HG02885 (cell line): Measurements from ENCODE around the gene ADGRD1.
"Not testable (repeated sequence)": the region's sequence is repeated elsewhere in the genome, so short reads cannot be mapped to it uniquely, and the experiment has no call there.

ENCODE experiments used
- ATAC-seq: cut with Tn5 transposase; IDR thresholded peaks from one replicate; pipeline ENCODE4 v1.9.1; 2021; ENCODE audit warnings: mild to moderate bottlenecking; ENCODE audit not compliant: unreplicated experiment, poor library complexity

The ADGRD1 gene

DNA sequence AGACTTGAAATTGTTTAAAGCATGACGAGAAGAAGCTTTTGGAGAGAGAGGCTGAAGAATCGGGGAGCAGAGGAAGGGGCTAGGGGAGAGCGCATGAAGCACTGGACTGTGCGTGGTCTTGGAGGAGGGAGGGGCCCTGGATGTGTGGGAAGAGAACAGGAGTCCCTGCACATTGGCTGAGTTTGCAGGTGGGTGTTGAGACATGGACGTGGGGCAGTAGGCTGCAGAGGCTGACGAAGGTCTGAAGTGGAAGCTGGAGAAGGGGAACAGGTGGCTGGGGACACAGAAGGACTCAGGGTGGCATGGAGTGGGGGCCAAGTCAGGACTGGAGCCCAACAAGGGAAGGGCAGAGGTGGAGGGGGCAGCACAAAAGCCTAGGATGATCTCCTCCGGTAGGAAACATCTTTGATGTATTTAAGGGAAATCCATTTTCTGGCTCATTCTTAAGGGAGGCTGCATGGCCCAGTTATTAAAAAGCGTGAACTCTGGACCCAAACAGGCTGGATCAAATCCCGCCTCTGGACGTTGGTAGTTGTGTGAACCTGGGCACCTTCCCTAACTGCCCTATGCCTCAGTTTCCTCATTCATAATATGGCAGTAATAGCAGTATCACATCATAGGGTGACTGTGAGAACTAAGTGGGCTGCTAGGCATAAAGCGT is 29.0 kb downstream of the ADGRD1 start:
- no peak for ATAC-seq

DNA sequence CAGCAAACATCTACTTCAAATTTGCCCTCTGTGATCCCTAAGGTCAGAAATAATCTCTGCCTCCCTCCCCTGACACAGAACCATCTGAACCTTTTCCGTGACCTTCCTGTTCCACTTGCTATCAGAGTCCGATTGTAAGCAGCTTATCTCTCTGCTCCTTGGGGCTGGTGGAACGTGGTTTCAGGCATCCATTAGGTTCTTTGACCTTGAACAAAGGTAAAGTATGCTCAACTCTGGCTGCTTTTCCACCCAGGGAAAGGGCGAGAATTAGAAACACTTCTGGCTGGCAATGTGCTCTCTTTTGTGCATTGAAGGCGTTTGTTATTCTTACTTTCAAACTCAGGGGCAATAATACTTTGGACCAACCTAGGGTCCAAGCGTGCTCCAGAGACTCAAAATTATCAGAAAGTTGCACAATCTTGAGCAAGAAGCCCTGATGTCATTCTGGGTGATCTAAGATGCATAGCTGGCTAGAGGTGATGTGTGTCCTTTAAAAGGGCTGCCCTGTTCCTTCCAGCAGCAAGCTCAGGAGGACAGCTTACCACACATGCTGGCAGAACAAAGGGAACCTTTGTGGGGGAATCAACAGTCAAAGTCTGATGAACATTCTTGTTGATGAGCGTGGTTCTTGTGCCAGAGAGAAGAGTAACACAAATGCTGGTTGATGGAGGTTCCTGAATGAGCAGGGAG is 29.8 kb downstream of the ADGRD1 start:
- no peak for ATAC-seq

DNA sequence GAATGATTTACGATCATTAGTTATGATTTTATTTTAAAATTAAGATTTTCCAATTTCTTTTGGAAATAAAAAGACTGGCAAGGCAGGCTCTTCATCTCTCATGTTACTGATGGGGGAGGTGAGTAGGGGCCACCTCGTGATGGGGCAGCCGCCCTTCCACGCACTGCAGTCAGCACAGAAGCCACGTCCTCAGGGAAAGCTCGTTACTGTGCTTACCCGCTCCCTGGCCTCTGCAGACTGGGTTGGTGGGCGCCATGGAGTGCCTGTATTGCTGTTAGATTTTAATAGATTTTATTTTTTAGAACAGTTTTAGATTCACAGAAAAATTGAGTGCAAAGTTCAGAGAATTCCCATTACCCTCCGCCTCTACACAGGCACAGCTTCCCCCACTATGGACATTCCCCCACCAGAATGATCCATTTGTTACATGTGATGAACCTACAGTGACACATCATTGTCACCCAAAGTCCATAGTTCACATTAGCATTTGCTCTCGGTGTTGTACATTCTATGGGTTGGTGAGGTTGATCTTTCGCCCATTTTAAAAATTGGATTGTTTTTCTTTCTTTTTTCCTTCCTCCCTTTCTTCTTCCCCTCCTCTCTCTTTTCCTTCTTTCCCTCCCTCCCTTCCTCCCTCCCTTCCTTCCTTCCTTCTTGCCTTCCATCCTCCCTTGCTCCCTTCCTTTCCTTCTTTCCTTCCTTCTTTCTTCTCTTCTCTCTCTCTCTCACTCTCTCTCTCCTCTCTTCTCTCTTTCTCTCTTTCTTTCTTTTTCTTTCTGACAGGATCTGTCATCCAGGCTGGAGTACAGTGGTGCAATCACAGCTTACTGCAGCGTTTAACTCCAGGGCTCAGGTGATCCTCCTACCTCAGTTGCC is 30.7 kb downstream of the ADGRD1 start:
- ATAC-seq, result no peak

DNA sequence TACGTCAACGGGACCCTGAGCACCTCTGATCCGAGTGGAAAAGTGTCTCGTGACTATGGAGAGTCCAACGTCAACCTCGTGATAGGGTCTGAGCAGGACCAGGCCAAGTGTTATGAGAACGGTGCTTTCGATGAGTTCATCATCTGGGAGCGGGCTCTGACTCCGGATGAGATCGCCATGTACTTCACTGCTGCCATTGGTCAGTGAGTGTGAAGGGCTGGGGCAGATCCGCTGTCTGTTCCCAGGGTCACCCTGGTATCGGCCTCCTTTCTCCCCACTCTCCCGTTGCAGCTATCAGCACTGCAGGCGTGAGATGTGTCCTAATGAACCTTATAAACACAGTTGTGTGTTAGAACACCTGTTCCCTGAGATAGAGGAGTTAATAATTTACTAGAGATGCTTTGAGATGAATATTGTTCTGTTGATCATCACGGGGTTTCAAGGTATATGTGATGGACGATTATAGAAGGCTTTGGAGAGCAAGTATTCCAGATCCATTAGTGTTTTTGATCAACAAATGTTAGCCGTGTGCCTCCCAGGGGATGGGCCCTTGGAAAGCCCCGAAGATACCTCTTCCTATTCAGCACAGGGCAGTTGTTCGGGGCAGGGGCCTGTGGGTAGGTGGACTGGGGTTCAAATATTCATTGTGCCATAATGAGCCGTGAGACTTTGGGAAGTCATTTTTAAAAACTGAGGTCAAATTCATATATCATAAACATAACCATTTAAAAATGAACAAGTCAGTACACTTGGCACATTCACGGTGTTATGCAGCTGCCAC is 33.6 kb downstream of the ADGRD1 start:
- no peak for ATAC-seq

DNA sequence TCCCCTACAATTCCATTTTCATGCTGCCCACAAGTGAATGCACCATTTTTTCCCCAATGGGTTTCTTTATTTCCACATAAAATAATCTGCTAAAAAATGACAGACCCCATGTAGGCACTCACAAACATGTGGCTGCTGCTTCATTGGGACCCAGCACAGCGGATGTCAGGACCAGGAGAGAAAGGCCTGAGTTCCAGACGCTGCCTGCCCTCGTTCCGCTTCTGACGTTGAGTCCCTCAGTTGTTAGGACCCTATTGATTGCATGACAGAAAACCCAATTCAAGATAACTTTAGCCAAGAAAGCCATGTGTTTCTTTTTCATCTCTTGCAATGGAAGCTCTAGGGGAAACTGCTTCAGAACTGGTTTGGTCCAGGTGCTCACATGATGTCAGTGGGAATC is 34.6 kb downstream of the ADGRD1 start:
- no peak for ATAC-seq

DNA sequence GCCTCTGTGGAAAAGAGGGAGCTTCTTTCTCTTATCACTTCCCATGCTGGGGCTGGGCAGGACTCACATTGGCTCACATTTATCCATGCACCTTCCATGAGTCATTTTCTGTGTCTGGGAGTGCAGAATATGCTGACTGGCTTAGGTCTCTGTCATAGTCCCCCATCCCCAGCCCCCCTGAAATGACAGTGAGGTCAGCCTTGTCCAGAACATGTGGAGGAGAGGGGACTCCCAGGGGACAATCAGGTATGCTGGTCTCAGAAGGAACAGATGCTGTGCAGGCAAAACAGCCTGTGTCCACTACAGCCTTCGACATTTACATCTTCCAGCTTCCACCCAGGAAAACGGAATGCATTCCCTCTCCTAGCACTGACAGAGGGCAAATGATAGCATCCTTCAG is 35.0 kb downstream of the ADGRD1 start:
- ATAC-seq, result no peak

DNA sequence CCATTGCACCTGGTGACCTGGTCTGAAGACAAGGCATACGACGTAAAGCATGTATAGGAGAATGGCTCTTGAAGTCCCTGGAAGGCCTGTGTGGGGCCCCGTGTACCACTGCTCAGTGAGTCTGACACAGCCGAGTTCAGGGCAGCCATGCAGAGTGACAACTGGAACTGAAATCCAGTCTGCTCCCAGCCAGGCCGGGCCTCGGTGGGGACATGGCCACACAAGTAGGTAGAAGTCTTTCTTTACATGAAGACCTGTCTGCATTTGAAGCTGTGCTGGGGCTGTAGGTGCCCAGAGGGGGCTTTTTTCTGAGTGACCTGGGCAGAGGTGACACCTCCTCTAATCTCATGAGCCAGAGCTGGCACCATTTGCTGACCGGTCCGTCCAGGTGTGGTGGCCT is 35.7 kb downstream of the ADGRD1 start:
- ATAC-seq, result no peak

DNA sequence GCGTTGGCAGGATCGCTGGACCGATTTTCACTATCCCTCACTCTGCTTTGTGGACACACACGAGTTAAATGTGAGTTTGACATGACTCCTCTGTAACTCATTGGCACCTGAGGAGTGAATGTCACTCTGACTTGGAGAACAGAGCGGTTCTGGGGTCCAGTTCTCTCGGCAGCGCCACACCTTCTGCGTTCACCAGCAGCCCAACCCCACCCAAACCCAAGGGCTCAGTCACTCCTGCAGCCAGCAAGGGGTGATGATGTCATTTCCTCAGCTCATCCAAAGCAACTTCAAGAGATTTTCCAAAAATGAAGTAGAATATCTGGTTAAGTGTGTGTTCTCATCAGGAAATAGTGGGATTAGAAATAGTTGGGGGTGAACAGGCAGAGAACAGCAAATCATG is 36.3 kb downstream of the ADGRD1 start:
- no peak for ATAC-seq

DNA sequence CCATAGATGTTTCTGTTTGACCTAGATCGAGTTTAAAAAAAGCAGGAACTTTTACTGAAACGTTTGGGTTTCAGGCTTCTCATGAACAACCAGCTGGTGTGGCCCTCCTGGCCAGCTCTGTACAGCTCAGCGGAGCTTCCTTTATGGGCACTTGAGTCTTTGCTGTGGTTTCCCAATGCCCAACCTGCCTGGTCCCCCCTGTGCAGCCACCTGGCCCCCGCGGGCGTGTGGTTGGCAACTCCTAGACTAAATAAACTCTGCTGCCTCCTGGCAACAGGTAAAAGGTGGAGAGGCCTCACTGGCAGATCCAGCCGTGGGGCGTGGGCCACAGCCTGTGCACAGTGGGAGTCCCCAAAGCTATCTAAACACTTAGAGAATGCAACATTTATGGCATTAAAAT is 38.7 kb downstream of the ADGRD1 start:
- no peak for ATAC-seq

DNA sequence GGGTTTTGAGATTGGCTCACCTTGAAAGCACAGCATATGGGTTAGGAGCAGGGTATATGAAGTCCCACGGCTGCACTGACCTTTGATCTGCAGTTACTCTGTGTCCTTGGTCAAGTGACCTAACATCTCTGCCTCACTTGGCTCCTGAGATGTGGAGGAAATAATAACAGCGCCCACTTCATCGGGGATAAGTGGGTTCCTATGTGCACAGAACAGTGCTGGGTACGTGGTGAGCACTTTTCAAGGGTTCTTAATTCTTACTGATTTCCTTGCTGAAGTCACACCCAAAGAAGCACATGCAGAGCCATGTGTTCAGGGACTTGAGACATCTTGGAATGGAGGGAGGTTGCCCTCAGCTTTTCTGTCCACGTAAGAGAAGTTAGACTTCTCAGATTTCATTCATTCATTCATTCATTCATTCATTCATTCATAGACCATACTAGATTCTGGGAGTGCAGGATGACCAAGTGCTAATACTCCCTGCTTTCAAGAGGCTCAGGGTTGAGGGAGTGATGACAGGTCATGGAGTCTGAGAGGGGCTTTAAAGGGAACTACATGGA is 39.4 kb downstream of the ADGRD1 start:
- ATAC-seq, result no peak

DNA sequence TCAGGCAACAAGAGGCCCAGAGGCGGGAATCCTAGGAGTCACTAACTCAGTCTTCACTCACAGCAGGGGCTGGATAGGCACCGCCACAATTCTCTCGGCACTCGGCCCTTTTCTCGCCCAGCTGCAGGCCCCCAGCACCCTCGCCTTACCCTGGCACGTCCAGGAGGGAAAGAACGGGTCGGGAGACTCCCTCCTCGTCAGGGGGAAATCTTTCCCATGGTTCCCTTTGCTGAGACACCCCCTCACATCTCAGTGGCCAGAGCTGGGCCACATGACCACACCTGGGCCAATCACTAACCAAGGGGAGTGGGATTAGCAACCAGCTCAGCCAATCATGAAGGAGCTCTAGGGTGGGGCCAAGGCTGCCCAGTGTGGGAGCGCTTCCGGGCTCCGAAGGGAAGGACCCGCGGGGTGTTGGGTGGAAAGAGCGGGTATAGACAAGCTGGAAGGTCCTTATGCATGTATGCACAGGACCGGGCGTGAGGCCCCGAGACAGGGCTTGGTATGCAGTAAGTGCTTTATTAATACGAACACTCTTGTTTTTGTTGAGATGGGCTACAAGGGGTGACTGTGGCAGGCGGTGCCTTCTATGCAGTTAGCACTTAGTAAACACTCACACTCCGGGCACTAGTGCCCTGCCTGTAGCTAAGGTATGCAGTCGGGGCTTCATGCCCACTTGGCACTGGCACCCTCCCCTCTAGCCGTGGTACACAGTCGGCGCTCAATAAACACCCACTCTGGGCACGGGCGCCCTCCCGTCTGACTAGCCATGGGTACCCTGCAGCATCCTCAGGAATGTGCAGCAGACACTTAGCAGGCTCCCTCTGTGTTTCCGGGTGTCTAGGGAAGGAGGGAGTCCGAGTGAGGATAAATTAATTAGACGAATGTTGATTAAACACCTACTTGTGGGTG is 40.3 kb downstream of the ADGRD1 start:
- no peak for ATAC-seq

DNA sequence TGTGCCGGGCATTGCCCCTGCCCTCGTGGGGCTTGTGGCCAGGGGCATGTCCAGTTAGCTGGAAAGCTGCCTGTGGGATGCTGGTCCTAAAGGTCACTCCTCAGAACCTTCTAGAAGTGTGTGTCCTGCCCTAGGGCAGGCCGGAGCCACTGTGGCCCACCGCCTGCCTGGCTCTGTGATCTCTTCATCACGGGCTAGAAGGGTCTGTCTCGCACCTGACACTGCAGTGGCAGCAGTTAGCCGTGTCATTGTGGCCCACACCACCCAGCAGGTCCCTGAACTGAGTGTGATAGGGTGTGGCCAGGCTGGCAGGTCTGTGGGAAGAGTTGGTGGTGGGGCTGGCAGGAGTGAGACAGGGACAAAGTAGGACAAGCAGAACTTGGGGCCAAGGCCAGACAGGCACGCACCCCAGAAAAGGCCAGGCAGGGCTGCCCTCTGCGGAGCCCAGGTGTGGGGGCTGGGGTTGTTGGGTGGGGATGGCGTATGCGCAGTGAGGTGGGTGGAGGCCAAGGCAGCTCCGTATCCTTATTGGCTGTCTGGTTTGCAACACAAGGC is 41.2 kb downstream of the ADGRD1 start:
- ATAC-seq, result no peak

DNA sequence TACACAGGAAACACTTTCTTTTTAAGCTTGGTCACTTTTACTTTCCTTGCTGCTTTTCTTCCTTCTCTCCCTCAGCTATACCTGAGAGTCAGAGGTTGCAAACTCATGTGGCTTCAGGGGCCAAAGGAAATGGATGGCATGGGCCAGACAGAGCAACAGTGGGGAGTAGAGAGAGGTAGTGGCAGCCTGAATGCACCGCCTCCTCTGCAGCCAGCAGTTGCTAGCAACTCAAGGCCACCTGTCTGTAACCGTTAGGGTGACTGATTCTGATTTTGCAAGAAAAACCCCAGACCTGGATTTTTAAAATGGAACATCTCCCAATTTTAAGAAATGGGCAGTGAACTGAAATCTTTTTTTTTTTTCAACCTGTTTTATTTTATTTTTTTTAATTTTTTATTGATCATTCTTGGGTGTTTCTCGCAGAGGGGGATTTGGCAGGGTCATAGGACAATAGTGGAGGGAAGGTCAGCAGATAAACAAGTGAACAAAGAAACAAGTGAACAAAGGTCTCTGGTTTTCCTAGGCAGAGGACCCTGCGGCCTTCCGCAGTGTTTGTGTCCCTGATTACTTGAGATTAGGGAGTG is 41.8 kb downstream of the ADGRD1 start:
- ATAC-seq, result not testable (repeated sequence)

DNA sequence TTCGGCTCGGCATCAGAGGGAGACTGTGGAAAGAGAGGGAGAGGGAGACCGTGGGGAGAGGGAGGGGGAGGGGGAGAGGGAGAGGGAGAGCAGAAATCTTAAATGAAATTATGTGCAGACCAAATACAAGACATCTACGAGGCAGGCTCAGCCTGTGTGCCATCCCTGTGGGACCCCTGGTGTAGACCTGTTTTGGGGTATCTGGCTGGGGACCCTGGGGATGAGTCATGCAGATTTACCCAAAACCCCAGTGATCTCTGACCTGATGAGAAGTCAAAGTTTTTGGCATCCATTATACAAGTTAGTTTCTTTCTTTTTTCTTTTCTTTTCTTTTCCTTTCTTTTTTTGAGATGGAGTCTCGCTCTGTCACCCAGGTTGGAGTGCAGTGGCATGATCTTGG is 44.4 kb downstream of the ADGRD1 start:
- no peak for ATAC-seq

DNA sequence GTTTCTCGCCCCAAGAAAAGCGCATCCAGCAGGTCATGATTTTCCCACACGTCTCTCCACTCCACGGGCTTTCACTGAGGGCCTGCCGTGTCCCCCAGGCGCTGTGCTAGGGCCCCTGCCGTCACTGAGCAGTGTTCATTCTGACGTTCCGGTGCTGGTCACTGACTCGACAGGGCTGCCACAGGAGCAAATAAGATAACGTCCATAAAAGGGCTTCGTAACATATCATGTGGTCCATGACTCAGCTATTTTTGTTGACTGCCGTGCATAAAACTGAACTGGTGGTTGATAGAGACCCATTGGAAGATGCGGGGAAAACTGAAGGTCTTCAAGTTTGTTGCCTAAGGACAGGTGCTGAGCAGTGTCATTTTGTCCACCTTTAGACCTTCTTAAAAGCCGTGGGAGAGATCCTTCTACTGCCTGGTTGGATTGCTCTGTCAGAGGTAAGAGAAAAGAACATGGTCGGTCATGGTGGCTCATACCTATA is 46.3 kb downstream of the ADGRD1 start:
- ATAC-seq, result no peak

DNA sequence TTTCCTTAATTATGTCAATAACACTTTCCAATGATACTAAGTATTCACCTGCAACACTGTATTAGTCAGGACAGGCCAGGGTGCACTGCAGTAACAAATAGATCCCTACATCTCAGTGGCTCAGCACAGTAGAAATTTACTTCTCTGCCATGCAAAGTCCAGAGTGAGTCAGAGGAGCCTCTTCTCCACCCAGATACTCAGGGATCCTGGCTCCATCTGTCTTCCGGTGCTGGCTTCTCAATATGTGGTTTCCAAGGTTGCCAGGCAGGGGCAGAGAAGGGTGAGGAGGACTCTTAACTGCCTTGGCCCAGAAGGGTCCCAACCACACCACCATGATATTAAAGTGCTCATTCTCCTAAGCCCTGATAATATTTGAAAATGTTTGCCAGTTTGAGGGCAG is 47.8 kb downstream of the ADGRD1 start:
- no peak for ATAC-seq

DNA sequence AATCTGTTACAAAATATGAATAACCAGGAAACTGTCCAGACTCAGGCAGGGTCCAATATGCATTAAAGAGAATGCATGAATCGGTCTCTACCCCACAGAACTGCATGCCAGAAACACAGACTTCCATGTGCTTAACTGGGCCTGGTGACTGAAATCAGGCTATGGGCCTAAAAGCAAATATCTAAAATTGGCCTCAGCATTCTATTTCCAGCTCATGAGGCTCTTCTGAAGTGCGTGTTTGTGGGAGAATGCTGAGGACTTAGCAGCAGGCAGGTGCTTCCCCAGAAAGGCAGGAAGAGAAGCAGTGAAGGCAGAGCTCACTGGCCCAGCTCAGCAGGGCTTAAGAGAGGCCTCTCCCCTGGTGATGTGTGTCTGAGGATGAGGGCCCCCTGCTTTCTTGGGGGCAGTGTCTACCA is 48.5 kb downstream of the ADGRD1 start:
- ATAC-seq, result peak; percentile 73

DNA sequence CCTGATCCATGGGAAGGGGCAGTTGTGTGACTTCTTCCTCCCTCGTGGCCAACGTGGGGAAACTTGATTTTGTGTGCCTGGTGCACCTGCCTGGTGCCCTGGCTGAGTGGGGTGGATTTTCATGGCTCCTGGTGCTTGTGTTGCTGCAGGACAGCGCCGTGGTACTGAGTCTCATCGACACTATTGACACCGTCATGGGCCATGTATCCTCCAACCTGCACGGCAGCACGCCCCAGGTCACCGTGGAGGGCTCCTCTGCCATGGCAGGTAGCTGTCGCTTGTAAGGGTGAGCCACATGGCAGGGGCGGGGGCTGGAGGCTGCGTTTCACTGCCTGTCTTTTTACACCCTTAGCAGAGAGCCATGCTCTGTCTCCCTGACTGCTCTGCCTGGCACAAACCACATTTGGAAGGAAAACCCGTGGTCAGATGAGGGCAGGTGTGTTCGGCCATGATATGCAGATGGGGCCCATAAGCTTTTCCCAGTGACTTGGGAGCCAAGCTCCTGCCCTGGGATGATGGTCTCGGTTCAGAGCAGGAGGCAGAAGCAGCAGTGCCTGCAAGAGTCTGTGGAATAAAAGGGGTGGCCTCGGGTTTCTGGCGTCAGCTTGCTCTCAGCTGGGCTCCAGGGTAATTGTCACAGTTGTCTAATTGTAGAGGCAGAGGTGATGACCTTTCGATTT is 49.5 kb downstream of the ADGRD1 start:
- no peak for ATAC-seq
